ENCODE measurements around the gene PPP1R14D. TPM values are rescaled to one million over a fixed set of nuclear protein-coding genes. Genes with fewer than 3 reads are reported as not detected.

PPP1R14D gene
- total RNA-seq, 3 donors from 2014 or later, result 1.3 to 4.9 TPM; not detected in 1

GRCh38 chr15:40857601-40858341 is 29.3 kb upstream of the PPP1R14D start:
- no peaks in the 10 kb centered on the region for H3K9me3 ChIP-seq
- peak overlapping the region; percentile 80 to 88 for H3K27ac ChIP-seq
- H3K27me3 ChIP-seq, result no peaks in the 10 kb centered on the region
- intact Hi-C loops (cut with DNase I; ENCODE audit: low total_unique reads), result no loop called here
- no peak overlapping the region for H3K4me3 ChIP-seq
- DNase-seq (ENCODE audit: low spot score in 2 of 2), result peak; percentile 84 to 92
- TF ChIP-seq, protein P1, sequence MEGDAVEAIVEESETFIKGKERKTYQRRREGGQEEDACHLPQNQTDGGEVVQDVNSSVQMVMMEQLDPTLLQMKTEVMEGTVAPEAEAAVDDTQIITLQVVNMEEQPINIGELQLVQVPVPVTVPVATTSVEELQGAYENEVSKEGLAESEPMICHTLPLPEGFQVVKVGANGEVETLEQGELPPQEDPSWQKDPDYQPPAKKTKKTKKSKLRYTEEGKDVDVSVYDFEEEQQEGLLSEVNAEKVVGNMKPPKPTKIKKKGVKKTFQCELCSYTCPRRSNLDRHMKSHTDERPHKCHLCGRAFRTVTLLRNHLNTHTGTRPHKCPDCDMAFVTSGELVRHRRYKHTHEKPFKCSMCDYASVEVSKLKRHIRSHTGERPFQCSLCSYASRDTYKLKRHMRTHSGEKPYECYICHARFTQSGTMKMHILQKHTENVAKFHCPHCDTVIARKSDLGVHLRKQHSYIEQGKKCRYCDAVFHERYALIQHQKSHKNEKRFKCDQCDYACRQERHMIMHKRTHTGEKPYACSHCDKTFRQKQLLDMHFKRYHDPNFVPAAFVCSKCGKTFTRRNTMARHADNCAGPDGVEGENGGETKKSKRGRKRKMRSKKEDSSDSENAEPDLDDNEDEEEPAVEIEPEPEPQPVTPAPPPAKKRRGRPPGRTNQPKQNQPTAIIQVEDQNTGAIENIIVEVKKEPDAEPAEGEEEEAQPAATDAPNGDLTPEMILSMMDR (IDR thresholded peaks at IDR 0.05), result peak; percentile 91 to 99 (median 98)
- TF ChIP-seq POLR2AphosphoS5 (IDR thresholded peaks at IDR 0.05), result peak; percentile 31 to 79 (median 45)
- TF ChIP-seq POLR2A (IDR thresholded peaks at IDR 0.05), result no peak
- no peaks in the 10 kb centered on the region for H3K36me3 ChIP-seq
- H3K4me1 ChIP-seq, result peaks cover 0 to 5% of the 10 kb centered on the region in 2 donors

DNA sequence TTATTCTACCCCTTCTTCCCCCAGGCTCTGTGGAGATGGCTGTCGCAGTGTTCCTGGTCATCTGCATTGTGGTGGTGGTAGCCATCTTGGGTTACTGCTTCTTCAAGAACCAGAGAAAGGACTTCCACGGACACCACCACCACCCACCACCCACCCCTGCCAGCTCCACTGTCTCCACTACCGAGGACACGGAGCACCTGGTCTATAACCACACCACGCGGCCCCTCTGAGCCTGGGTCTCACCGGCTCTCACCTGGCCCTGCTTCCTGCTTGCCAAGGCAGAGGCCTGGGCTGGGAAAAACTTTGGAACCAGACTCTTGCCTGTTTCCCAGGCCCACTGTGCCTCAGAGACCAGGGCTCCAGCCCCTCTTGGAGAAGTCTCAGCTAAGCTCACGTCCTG is 28.2 kb upstream of the PPP1R14D start:
- Histone ChIP-seq H3K4me3 (no peak overlapping the region), H3K36me3 (no peaks in the 10 kb centered on the region), H3K27me3 (no peaks in the 10 kb centered on the region), H3K9me3 (no peaks in the 10 kb centered on the region), H3K27ac (peak overlapping the region; percentile 80 to 88), H3K4me1 (peaks cover 0 to 5% of the 10 kb centered on the region in 2 donors)
- TF ChIP-seq POLR2AphosphoS5 (IDR thresholded peaks at IDR 0.05) (no peak), POLR2A (IDR thresholded peaks at IDR 0.05) (no peak)
- TF ChIP-seq, protein P1 (IDR thresholded peaks at IDR 0.05), result no peak
- DNase-seq (ENCODE audit: low spot score in 2 of 2), result no peak
- intact Hi-C loops (cut with DNase I; ENCODE audit: low total_unique reads), result no loop called here

DNA sequence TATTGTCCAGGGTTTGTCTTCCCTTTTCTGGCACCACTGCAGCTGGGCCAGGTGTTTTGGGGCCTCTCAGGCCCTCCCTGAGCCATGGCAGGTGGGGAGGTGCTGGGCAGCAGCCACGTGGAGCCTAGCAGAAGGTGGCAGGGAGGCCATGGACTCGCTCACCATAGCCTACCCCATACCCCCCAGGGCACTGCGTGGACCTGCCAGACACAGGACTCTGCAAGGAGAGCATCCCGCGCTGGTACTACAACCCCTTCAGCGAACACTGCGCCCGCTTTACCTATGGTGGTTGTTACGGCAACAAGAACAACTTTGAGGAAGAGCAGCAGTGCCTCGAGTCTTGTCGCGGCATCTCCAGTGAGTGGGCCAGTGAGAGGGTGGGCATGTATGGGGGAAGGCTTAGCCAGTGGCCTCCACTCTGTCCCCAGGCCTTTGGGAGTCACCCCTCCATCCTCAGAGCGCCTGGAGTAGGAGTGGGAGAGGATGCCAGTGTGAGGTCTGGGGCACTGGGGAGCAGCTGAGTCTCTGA is 27.3 kb upstream of the PPP1R14D start:
- H3K4me1 ChIP-seq, result peaks cover 0 to 5% of the 10 kb centered on the region in 2 donors
- H3K9me3 ChIP-seq, result no peaks in the 10 kb centered on the region
- H3K4me3 ChIP-seq, result no peak overlapping the region
- TF ChIP-seq POLR2AphosphoS5 (IDR thresholded peaks at IDR 0.05) (no peak), POLR2A (IDR thresholded peaks at IDR 0.05) (no peak)
- TF ChIP-seq, protein P1 (IDR thresholded peaks at IDR 0.05), result no peak
- H3K27ac ChIP-seq, result peak overlapping the region in 1 of 2 donors; percentile 21
- no peak for DNase-seq (ENCODE audit: low spot score in 2 of 2)
- no peaks in the 10 kb centered on the region for H3K36me3 ChIP-seq
- no peaks in the 10 kb centered on the region for H3K27me3 ChIP-seq
- intact Hi-C loops (cut with DNase I; ENCODE audit: low total_unique reads), result no loop called here

DNA sequence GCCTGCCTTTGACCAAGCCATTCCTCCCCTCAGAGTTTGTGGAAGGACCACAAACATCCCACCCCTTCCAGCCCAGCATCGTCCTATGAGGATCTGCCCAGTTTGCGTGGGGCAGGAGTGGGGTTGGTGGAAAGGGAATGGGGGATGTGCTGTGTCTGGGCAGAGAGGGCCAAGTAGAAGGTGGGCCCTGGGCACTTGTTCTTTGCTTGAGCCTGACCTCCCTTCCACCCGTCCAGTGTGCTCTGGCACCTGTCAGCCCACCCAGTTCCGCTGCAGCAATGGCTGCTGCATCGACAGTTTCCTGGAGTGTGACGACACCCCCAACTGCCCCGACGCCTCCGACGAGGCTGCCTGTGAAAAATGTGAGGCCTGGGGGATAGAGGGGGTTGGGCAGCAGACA is 25.7 kb upstream of the PPP1R14D start:
- Histone ChIP-seq H3K36me3 (no peaks in the 10 kb centered on the region), H3K27ac (no peak overlapping the region), H3K4me3 (no peak overlapping the region), H3K4me1 (peaks cover 0 to 5% of the 10 kb centered on the region in 2 donors), H3K9me3 (no peaks in the 10 kb centered on the region), H3K27me3 (no peaks in the 10 kb centered on the region)
- TF ChIP-seq POLR2A (IDR thresholded peaks at IDR 0.05) (no peak), POLR2AphosphoS5 (IDR thresholded peaks at IDR 0.05) (no peak)
- TF ChIP-seq, protein P1 (IDR thresholded peaks at IDR 0.05), result no peak
- no peak for DNase-seq (ENCODE audit: low spot score in 2 of 2)
- intact Hi-C loops (cut with DNase I; ENCODE audit: low total_unique reads), result no loop called here

DNA sequence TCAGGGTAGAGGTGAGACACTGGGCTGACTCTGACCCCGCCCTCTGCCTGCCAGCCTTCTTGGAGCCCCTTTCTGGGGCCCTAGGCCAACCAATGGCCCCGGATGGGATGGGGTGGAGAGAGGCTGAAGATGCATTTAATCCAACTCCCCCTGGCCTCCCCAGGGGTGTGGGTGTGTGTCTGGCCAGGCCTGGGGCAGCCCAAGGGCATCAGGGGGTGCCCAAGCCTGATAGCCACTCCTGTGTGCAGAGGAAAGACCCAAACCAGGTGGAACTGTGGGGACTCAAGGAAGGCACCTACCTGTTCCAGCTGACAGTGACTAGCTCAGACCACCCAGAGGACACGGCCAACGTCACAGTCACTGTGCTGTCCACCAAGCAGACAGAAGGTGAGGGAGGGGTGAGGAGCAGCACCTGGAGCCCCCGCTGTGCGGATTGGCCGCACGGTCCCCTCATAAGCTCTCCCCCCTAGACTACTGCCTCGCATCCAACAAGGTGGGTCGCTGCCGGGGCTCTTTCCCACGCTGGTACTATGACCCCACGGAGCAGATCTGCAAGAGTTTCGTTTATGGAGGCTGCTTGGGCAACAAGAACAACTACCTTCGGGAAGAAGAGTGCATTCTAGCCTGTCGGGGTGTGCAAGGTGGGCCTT is 24.9 kb upstream of the PPP1R14D start:
- TF ChIP-seq POLR2AphosphoS5 (IDR thresholded peaks at IDR 0.05), result no peak
- TF ChIP-seq, protein P1 (IDR thresholded peaks at IDR 0.05), result no peak
- TF ChIP-seq POLR2A (IDR thresholded peaks at IDR 0.05), result no peak
- Histone ChIP-seq H3K9me3 (no peaks in the 10 kb centered on the region), H3K4me1 (peaks cover 0 to 5% of the 10 kb centered on the region in 2 donors), H3K4me3 (no peak overlapping the region), H3K27me3 (no peaks in the 10 kb centered on the region), H3K27ac (no peak overlapping the region), H3K36me3 (no peaks in the 10 kb centered on the region)
- intact Hi-C loops (cut with DNase I; ENCODE audit: low total_unique reads), result no loop called here
- DNase-seq (ENCODE audit: low spot score in 2 of 2), result no peak
